Breast epithelium (tissue), 4 donors: ENCODE data around the gene RTN4. TPM values are rescaled to one million over a fixed set of nuclear protein-coding genes. Genes with fewer than 3 reads are reported as not detected.

ENCODE experiments used
- DNase-seq, 2 donors: peaks; one replicate each; pipeline ENCODE4 v3.0.0-alpha.2; 2019; ENCODE audit warnings: low spot score in 2 of 2
- H3K27ac ChIP-seq, 2 donors: fragments of 200-600 bp; sonication (generic) in 1 of 2; one replicate each; pipeline ENCODE4 v1.5.1; 2016 to 2019; ENCODE audit warnings: mild to moderate bottlenecking in 1 of 2
- H3K27me3 ChIP-seq, 2 donors: fragments of 200-600 bp; sonication (generic) in 1 of 2; one replicate each; pipeline versions ENCODE4 v1.5.1 to v1.6.0; 2017 to 2019; ENCODE audit warnings: control low read depth in 1 of 2, mild to moderate bottlenecking in 1 of 2
- H3K36me3 ChIP-seq: fragments of 200-600 bp; one replicate; pipeline ENCODE4 v1.5.1; 2019
- H3K4me1 ChIP-seq, 2 donors: fragments of 200-600 bp; sonication (generic); one replicate each; pipeline ENCODE4 v1.5.1; 2016 to 2019; ENCODE audit warnings: control low read depth in 1 of 2
- H3K4me3 ChIP-seq, 3 donors: fragments of 200-600 bp; sonication (generic); 1 replicate in 2 of 3; 2 replicates in 1 of 3; pipeline ENCODE4 v1.5.1; 2016 to 2019; ENCODE audit warnings: mild to moderate bottlenecking in 3 of 3, moderate library complexity in 2 of 3
- H3K9me3 ChIP-seq, 2 donors: fragments of 200-600 bp; sonication (generic) in 1 of 2; one replicate each; pipeline ENCODE4 v1.5.1; 2016 to 2019; ENCODE audit warnings: control low read depth in 1 of 2
- POLR2A ChIP-seq: fragments of 450-650 bp; IDR thresholded peaks from one replicate; pipeline ENCODE4 v1.6.1; 2016; ENCODE audit warnings: antibody characterized with exemption, mild to moderate bottlenecking, moderate library complexity
- POLR2AphosphoS5 ChIP-seq, 3 donors: sonication (generic); formaldehyde crosslinking; IDR thresholded peaks; one replicate each; pipeline ENCODE4 v1.6.1; 2017; ENCODE audit warnings: antibody characterized with exemption in 3 of 3
- intact Hi-C: fragments of 100-400 bp; cut with DNase I; formaldehyde crosslinking; loops from one replicate; pipeline ENCODE4 v1.15.1; 2023; ENCODE audit warnings: low total_unique reads
- total RNA-seq, 3 donors: library from RNA; depleted of rRNA; stranded (reverse); fragments of >200 nt; gene quantifications; one replicate each; pipeline ENCODE4 v1.1.0, GENCODE V29; 2016
- TF ChIP-seq, protein P1 (sequence below), 3 donors: fragments of 450-650 bp; IDR thresholded peaks; one replicate each; pipeline ENCODE4 v1.5.1; 2016 to 2017; ENCODE audit warnings: antibody characterized with exemption in 3 of 3, mild to moderate bottlenecking in 3 of 3, moderate library complexity in 3 of 3

RTN4 gene
- total RNA-seq, 3 donors from 2014 or later = 188 to 419 (median 201) TPM

DNA sequence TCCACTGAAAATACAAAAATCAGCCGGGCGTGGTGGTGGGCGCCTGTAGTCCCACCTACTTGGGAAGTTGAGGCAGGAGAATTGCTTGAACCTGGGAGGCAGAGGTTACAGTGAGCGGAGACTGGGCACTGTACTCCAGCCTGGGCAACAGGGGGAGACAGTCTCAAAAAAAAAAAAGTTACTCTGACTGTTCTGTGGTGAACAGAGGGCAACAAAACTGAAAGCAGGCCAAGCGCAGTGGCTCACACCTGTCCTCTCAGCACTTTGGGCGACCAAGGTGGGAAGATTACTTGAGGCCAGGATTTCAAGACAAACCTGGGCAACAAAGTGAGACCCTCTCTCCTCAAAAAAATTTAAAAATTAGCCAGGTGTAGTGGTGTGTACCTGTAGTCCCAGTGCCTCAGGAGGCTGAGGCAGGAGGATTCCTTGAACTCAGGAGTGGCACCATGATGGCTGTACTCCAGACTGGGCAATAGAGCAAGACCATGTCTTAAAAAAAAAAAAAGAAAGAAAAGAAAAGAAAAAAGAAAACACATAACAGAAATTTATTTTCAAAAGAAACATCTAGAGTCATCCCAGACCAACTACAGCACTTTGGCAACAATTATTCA is 13.6 kb upstream of the RTN4 start:
- no peak overlapping the region for H3K27ac ChIP-seq
- no peak for TF ChIP-seq POLR2A
- TF ChIP-seq POLR2AphosphoS5 (IDR thresholded peaks at IDR 0.05) = no peak
- TF ChIP-seq, protein P1, sequence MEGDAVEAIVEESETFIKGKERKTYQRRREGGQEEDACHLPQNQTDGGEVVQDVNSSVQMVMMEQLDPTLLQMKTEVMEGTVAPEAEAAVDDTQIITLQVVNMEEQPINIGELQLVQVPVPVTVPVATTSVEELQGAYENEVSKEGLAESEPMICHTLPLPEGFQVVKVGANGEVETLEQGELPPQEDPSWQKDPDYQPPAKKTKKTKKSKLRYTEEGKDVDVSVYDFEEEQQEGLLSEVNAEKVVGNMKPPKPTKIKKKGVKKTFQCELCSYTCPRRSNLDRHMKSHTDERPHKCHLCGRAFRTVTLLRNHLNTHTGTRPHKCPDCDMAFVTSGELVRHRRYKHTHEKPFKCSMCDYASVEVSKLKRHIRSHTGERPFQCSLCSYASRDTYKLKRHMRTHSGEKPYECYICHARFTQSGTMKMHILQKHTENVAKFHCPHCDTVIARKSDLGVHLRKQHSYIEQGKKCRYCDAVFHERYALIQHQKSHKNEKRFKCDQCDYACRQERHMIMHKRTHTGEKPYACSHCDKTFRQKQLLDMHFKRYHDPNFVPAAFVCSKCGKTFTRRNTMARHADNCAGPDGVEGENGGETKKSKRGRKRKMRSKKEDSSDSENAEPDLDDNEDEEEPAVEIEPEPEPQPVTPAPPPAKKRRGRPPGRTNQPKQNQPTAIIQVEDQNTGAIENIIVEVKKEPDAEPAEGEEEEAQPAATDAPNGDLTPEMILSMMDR (IDR thresholded peaks at IDR 0.05) = no peak
- intact Hi-C loops = no loop called here
- no peaks in the 10 kb centered on the region for H3K4me1 ChIP-seq
- DNase-seq = no peak
- no peak overlapping the region for H3K4me3 ChIP-seq
- H3K36me3 ChIP-seq = no peaks in the 10 kb centered on the region
- no peaks in the 10 kb centered on the region for H3K27me3 ChIP-seq
- H3K9me3 ChIP-seq = no peaks in the 10 kb centered on the region

DNA sequence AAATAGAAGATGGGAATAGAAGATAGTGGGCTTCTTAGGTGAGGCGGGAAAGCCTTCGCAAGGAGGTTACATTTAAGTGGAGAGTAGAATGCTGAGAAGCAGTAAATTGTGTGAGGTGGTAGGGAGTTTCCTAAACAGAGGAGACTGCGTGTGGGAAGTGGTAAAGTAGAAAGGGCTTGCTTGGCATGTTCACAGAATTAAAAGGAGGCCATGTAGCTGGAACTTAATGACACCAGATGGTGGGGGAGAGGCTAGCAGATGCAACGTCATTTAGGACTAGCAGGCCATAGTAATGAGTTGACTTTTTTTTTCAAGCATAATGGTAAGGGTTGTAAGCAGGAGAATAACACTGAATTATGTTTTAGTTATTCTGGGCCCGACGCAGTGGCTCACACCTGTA is 13.0 kb upstream of the RTN4 start:
- Histone ChIP-seq H3K27me3 (no peaks in the 10 kb centered on the region), H3K36me3 (no peaks in the 10 kb centered on the region), H3K27ac (no peak overlapping the region), H3K4me1 (no peaks in the 10 kb centered on the region), H3K9me3 (no peaks in the 10 kb centered on the region), H3K4me3 (no peak overlapping the region)
- no peak for DNase-seq
- TF ChIP-seq POLR2AphosphoS5 (IDR thresholded peaks at IDR 0.05) (no peak), POLR2A (no peak)
- TF ChIP-seq, protein P1 (IDR thresholded peaks at IDR 0.05) = no peak
- intact Hi-C loops = no loop called here

DNA sequence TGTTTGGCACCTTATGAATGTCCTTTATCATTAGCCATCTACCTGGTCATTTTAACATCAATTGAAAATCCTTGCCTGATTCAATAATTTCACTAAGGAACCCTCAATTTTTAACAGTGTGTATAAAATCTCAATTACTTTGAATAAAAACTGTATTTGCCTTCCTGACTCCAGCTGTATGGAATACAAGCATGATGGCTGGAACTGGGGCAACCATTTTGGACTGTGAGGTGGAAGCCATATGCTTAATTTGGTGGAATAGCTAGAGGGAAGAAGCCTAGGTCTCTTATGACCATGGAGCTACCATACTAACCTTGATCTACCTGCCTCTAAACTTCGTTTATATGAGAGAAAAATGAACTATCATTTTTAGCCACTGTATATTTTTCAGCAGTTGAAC is 12.5 kb upstream of the RTN4 start:
- H3K36me3 ChIP-seq = no peaks in the 10 kb centered on the region
- no peaks in the 10 kb centered on the region for H3K9me3 ChIP-seq
- no peak overlapping the region for H3K27ac ChIP-seq
- no peak overlapping the region for H3K4me3 ChIP-seq
- TF ChIP-seq, protein P1 (IDR thresholded peaks at IDR 0.05) = no peak
- TF ChIP-seq POLR2AphosphoS5 (IDR thresholded peaks at IDR 0.05) = no peak
- TF ChIP-seq POLR2A = no peak
- no peaks in the 10 kb centered on the region for H3K4me1 ChIP-seq
- DNase-seq = no peak
- H3K27me3 ChIP-seq = no peaks in the 10 kb centered on the region
- intact Hi-C loops = no loop called here

DNA sequence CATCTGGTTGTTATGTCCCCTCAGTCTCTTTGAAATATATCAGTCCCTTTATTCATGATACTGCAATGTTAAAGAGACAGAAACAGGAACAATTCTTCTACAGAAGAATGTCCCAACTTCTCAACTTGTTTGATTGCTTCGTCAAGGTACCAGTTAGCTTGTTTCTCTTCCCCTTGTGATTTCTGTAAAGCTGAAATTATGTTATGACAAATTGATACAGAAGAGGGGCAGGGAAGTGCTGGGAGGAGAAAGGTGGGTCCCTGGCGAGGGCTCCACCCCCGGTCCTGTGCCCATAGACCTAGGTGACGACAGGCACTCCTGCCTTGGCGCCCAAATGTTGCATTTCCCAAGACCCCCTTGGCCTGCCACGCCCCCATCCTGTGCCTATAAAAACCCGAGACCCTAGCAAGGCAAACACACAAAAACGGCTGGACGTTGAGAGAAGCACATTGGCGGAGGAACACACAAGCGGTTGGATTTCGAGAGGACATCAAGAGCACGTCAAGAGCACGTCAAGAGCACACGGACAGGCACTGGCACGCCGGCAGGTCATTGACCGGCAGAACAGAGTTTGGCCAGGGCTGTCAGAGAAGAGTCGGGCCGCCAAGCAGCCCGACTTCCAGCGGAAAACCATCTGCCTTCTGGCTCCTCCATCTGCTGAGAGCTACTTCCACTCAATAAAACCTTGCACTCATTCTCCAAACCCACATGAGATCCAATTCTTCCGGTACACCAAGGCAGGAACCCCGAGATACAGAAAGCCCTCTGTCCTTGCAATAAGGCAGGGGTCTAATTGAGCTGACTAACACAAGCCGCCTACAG is 11.5 kb upstream of the RTN4 start:
- intact Hi-C loops = no loop called here
- Histone ChIP-seq H3K4me3 (no peak overlapping the region), H3K4me1 (no peaks in the 10 kb centered on the region), H3K9me3 (no peaks in the 10 kb centered on the region), H3K36me3 (no peaks in the 10 kb centered on the region), H3K27ac (no peak overlapping the region), H3K27me3 (no peaks in the 10 kb centered on the region)
- TF ChIP-seq POLR2AphosphoS5 (IDR thresholded peaks at IDR 0.05) (no peak), POLR2A (no peak)
- TF ChIP-seq, protein P1 (IDR thresholded peaks at IDR 0.05) = no peak
- no peak for DNase-seq

DNA sequence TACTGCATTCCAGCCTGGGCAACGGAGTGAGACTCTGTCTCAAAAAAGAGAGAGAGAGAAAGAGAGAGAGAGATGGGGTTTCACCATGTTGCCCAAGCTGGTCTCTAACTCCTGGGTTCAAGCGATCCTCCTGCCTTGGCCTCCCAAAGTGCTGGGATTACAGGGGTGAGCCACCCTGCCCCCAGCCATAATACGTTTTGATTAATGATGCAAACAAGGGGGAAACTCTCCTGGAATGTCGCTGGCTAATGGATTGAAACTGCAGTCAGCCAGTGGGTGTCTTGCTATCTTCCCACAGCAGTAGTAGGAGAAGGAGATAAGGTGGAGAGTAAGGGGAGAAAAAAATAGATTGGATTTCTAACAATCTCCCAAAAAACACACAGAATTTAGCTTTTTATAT is 9.5 kb upstream of the RTN4 start:
- Histone ChIP-seq H3K27ac (no peak overlapping the region), H3K9me3 (no peaks in the 10 kb centered on the region), H3K27me3 (no peaks in the 10 kb centered on the region), H3K4me3 (no peak overlapping the region), H3K36me3 (no peaks in the 10 kb centered on the region), H3K4me1 (no peaks in the 10 kb centered on the region)
- intact Hi-C loops = loop anchor here (5.0 kb wide), 1 partner anchor 563 kb away; no protein-coding TSS in a partner anchor
- DNase-seq = no peak
- TF ChIP-seq POLR2A (no peak), POLR2AphosphoS5 (IDR thresholded peaks at IDR 0.05) (no peak)
- TF ChIP-seq, protein P1 (IDR thresholded peaks at IDR 0.05) = no peak
